Panc1 (cell line): ENCODE measurements around the gene PINLYP. TPM values are rescaled to one million over a fixed set of nuclear protein-coding genes. Genes with fewer than 3 reads are reported as not detected.
"Not testable (repeated sequence)": the region's sequence is repeated elsewhere in the genome, so short reads cannot be mapped to it uniquely, and the experiment has no call there.

ENCODE experiments used
- ATAC-seq: fragments of 200-7000 bp; cut with Tn5 transposase; 2 replicates; pipeline ENCODE4 v1.9.1; 2020; ENCODE audit warnings: mild to moderate bottlenecking, moderate library complexity
- BruUV-seq: library from RNA; stranded (reverse); fragments of 400-500 nt; replicated peaks from 2 replicates; lab custom pipeline; 2021; lab: Mats Ljungman, UMichigan
- CTCF ChIA-PET: fragments of 300-600 bp; sonication (Branson Sonifier 250); formaldehyde crosslinking; loops from one replicate; lab custom pipeline; 2022; ENCODE audit warnings: antibody characterized with exemption; lab: Charles Lee
- POLR2A ChIA-PET: fragments of 300-600 bp; sonication (Branson Sonifier 250); formaldehyde crosslinking; loops from one replicate; lab custom pipeline; 2022; ENCODE audit warnings: antibody characterized with exemption; lab: Charles Lee
- DNase-seq: peaks from one replicate; pipeline ENCODE4 v3.0.0-alpha.2; 2010; ENCODE audit warnings: low read depth, low spot score
- H3K27ac ChIP-seq: 2 replicates; pipeline ENCODE4 v1.5.1; 2011; ENCODE audit warnings: mild to moderate bottlenecking, low read length, inconsistent platforms
- H3K27me3 ChIP-seq: fragments of 200-500 bp; sonication (Bioruptor generic); 2 replicates; pipeline ENCODE4 v1.6.0; 2014; ENCODE audit warnings: low read length, inconsistent platforms; ENCODE audit not compliant: control insufficient read depth, insufficient read depth
- H3K36me3 ChIP-seq: fragments of 200-500 bp; sonication (Bioruptor generic); 2 replicates; pipeline ENCODE4 v1.5.1; 2014; ENCODE audit warnings: inconsistent platforms, mild to moderate bottlenecking, low read length, moderate library complexity; ENCODE audit not compliant: control insufficient read depth, insufficient read depth
- H3K4me1 ChIP-seq: 2 replicates; pipeline ENCODE4 v1.5.1; 2011; ENCODE audit warnings: inconsistent platforms, mild to moderate bottlenecking, low read length, moderate library complexity; ENCODE audit not compliant: control insufficient read depth, insufficient read depth
- H3K4me3 ChIP-seq, 2 experiments: 2 replicates each; pipeline ENCODE4 v1.5.1; 2011 to 2012; ENCODE audit warnings: low read depth in 2 of 2, low read length in 2 of 2, mild to moderate bottlenecking in 2 of 2, inconsistent platforms in 1 of 2, moderate library complexity in 1 of 2
- H3K9me3 ChIP-seq: fragments of 200-500 bp; sonication (Bioruptor generic); 2 replicates; pipeline ENCODE4 v1.5.1; 2014; ENCODE audit warnings: low read depth, mild to moderate bottlenecking, inconsistent platforms, low read length, moderate library complexity; ENCODE audit not compliant: control insufficient read depth, insufficient read depth
- CTCF ChIP-seq: fragments of 450-650 bp; IDR thresholded peaks from 2 replicates; pipeline ENCODE4 v1.5.1; 2017; ENCODE audit warnings: mild to moderate bottlenecking
- POLR2AphosphoS5 ChIP-seq: IDR thresholded peaks from 2 replicates; pipeline ENCODE4 v1.6.1; 2012; ENCODE audit warnings: mild to moderate bottlenecking, low read depth, low read length, moderate library complexity
- REST ChIP-seq, 2 experiments: IDR thresholded peaks; 2 replicates each; pipeline ENCODE4 v1.6.1; 2011 to 2012; ENCODE audit warnings: low read depth in 2 of 2, control low read depth in 1 of 2, low read length in 1 of 2, mild to moderate bottlenecking in 1 of 2, moderate library complexity in 1 of 2; ENCODE audit not compliant: insufficient read depth in 1 of 2
- SIN3A ChIP-seq: IDR thresholded peaks from 2 replicates; pipeline ENCODE4 v1.6.1; 2012; ENCODE audit warnings: low read depth, mild to moderate bottlenecking, low read length, moderate library complexity, borderline replicate concordance; ENCODE audit not compliant: insufficient read depth
- TCF7L2 ChIP-seq: IDR thresholded peaks from 2 replicates; pipeline ENCODE4 v1.6.1; 2011; ENCODE audit warnings: mild to moderate bottlenecking, low read depth, low read length, inconsistent platforms
- in situ Hi-C: cut with HindIII; loops from 2 replicates; pipeline ENCODE4 v1.10.0; 2016; ENCODE audit warnings: low sequenced_read_pairs, low pct_unique_long_range_greater_than_20kb
- intact Hi-C: fragments of 100-400 bp; cut with micrococcal nuclease; formaldehyde crosslinking; loops from one replicate; pipeline ENCODE4 v1.10.0; 2022; ENCODE audit not compliant: unreplicated experiment
- total RNA-seq: library from RNA; stranded (reverse); gene quantifications from one replicate; pipeline ENCODE4 v1.2.1, GENCODE V29; 2021; ENCODE audit not compliant: unreplicated experiment

PINLYP gene
- total RNA-seq, 1 experiment from 2014 or later = 0.21 TPM

- no peak for TF ChIP-seq REST (IDR thresholded peaks at IDR 0.05; ENCODE audit: insufficient read depth in 1 of 2, low read depth in 2 of 2, low read length in 1 of 2)
- TF ChIP-seq POLR2AphosphoS5 = no peak
- H3K27ac ChIP-seq = no peak overlapping the region
- intact Hi-C loops = no loop called here
Measured at GRCh38 chr19:43599635-43600295, 24.2 kb downstream of the PINLYP start.

GRCh38 chr19:43600326-43600725 is 24.7 kb downstream of the PINLYP start:
- ATAC-seq, H3K36me3 ChIP-seq, H3K9me3 ChIP-seq, H3K4me1 ChIP-seq, CTCF ChIA-PET, H3K4me3 ChIP-seq, intact Hi-C loops, in situ Hi-C loops, H3K27me3 ChIP-seq, H3K27ac ChIP-seq, DNase-seq, BruUV-seq, POLR2A ChIA-PET: not testable (repeated sequence)

More at GRCh38 chr19:43599635-43600295, 24.2 kb downstream of the PINLYP start:
- BruUV-seq = TSS peak; percentile 58
- ChIA-PET CTCF (no interaction called here), POLR2A (no interaction called here)
- DNase-seq = no peak
- no peak for ATAC-seq
- no peaks in the 10 kb centered on the region for H3K9me3 ChIP-seq
- H3K36me3 ChIP-seq = peaks cover 6% of the 10 kb centered on the region; the same call in 1 of the 2 replicates
- peaks cover 7% of the 10 kb centered on the region; the same call in 1 of the 2 replicates for H3K4me1 ChIP-seq
- H3K27me3 ChIP-seq = no peaks in the 10 kb centered on the region
- in situ Hi-C loops = no loop called here
- no peak overlapping the region for H3K4me3 ChIP-seq

GRCh38 chr19:43605875-43606568 is 30.4 kb downstream of the PINLYP start:
- Histone ChIP-seq H3K36me3 (no peaks in the 10 kb centered on the region), H3K4me1 (no peaks in the 10 kb centered on the region), H3K27me3 (no peaks in the 10 kb centered on the region), H3K9me3 (no peaks in the 10 kb centered on the region), H3K27ac (no peak overlapping the region), H3K4me3 (no peak overlapping the region)
- TF ChIP-seq CTCF (no peak), POLR2AphosphoS5 (no peak), SIN3A (no peak), TCF7L2 (no peak), REST (IDR thresholded peaks at IDR 0.05; ENCODE audit: insufficient read depth in 1 of 2, low read depth in 2 of 2, low read length in 1 of 2) (no peak)
- ChIA-PET CTCF (no interaction called here), POLR2A (no interaction called here)
- ATAC-seq (no peak), DNase-seq (no peak)
- no TSS peak for BruUV-seq
- in situ Hi-C loops (no loop called here), intact Hi-C loops (no loop called here)
